Psoas muscle (tissue), 8 donors: ENCODE data around the gene ASAP2. TPM values are rescaled to one million over a fixed set of nuclear protein-coding genes. Genes with fewer than 3 reads are reported as not detected.
A peak's percentile ranks its signal among the peaks of the same experiment; 100 is the strongest.

ENCODE experiments used
- ATAC-seq, 4 donors: fragments of 200-7000 bp; cut with Tn5 transposase; one replicate each; pipeline ENCODE4 v1.9.1; 2020; ENCODE audit warnings: moderate library complexity in 3 of 4, mild to moderate bottlenecking in 2 of 4
- DNase-seq, 2 donors: peaks; one replicate each; pipeline ENCODE4 v3.0.0-alpha.2; 2020
- H3K27ac ChIP-seq: fragments of 200-600 bp; one replicate; pipeline ENCODE4 v1.8.0; 2022
- H3K27me3 ChIP-seq, 3 donors: fragments of 200-600 bp in 1 of 3; one replicate each; pipeline versions ENCODE4 v1.6.1 to v1.8.0; 2013 to 2022; ENCODE audit warnings: low read length in 2 of 3, mild to moderate bottlenecking in 2 of 3, moderate library complexity in 1 of 3; ENCODE audit not compliant: insufficient read depth in 3 of 3
- H3K36me3 ChIP-seq, 2 donors: fragments of 200-600 bp in 1 of 2; one replicate each; pipeline versions ENCODE4 v1.6.1 to v1.8.0; 2013 to 2022; ENCODE audit warnings: low read depth in 1 of 2, mild to moderate bottlenecking in 1 of 2, moderate library complexity in 1 of 2; ENCODE audit not compliant: insufficient read depth in 1 of 2
- H3K4me1 ChIP-seq: fragments of 200-600 bp; one replicate; pipeline ENCODE4 v1.8.0; 2022
- H3K4me3 ChIP-seq: fragments of 200-600 bp; one replicate; pipeline ENCODE4 v1.8.0; 2022; ENCODE audit warnings: mild to moderate bottlenecking
- H3K9me3 ChIP-seq: fragments of 200-600 bp; one replicate; pipeline ENCODE4 v1.8.0; 2022
- CTCF ChIP-seq: fragments of 200-600 bp; IDR thresholded peaks from one replicate; pipeline ENCODE4 v1.8.0; 2022; ENCODE audit warnings: antibody characterized with exemption
- WGBS, 3 donors: extraction: QIAGEN DNeasy Blood & Tissue Kit; methylation state at CpG; one replicate each; pipeline versions ENCODE4 v1.1.6 to v1.1.7; 2013; 5-methylcytosine and 5-hydroxymethylcytosine counted together
- intact Hi-C, 2 donors: fragments of 100-400 bp; cut with DNase I; formaldehyde crosslinking; loops; one replicate each; pipeline versions ENCODE4 v1.11.0 to v1.14.2; 2022
- polyA plus RNA-seq, 3 donors: library from polyadenylated mRNA; stranded (reverse); fragments of 200-250 nt; gene quantifications; one replicate each; pipeline ENCODE4 v1.2.3, GENCODE V29; 2013
- total RNA-seq, 4 donors: library from RNA; stranded (reverse); fragmentation: NEBNext Ultra II Directional in 2 of 4; extraction: Animal tissue kit (Norgen Biotek cat#: 25700) in 2 of 4; gene quantifications; one replicate each; pipeline versions ENCODE4 v1.2.1 to v1.2.4, GENCODE V29; 2021 to 2023
- donor health status: healthy with polysubstance abuse.
- donor health status: DM: no; HTN: no; CAD: no; lungs with moderate emphysema.
- donor health status: Bipolar disorder and iron deficiency.
- donor health status: healthy.
- donor health status: DM: yes; HTN: yes; CAD: no.
- donor health status: DM: no; HTN: no; CAD: no.
- donor health status: DM: no; HTN: no; CAD: no.
- donor health status: DM: yes; HTN: yes; CAD: no.

Gene ASAP2
- total and polyA plus RNA-seq, 7 donors, result 1.6 to 9.0 (median 3.3) TPM

GRCh38 chr2:9250498-9251153 is 44.0 kb downstream of the ASAP2 start:
- H3K4me3 ChIP-seq, result no peak overlapping the region
- DNase-seq (no peak), ATAC-seq (no peak)
- no peaks in the 10 kb centered on the region for H3K9me3 ChIP-seq
- H3K36me3 ChIP-seq, result no peaks in the 10 kb centered on the region
- H3K27ac ChIP-seq, result peak overlapping the region; percentile 46
- H3K4me1 ChIP-seq, result peaks cover 11% of the 10 kb centered on the region
- 82 to 86% (median 82%) methylated on average over 12 of the region's 12 CpGs for WGBS, 3 donors
- no peak for TF ChIP-seq CTCF
- H3K27me3 ChIP-seq, result no peaks in the 10 kb centered on the region
- intact Hi-C loops, result no loop called here

GRCh38 chr2:9251154-9252001 is 44.8 kb downstream of the ASAP2 start:
- Histone ChIP-seq H3K4me1 (peaks cover 11% of the 10 kb centered on the region), H3K27ac (peak overlapping the region; percentile 46), H3K36me3 (no peaks in the 10 kb centered on the region), H3K4me3 (no peak overlapping the region), H3K9me3 (no peaks in the 10 kb centered on the region), H3K27me3 (no peaks in the 10 kb centered on the region)
- DNase-seq, result peak; percentile 44 to 63
- intact Hi-C loops, result no loop called here
- peak; percentile 60 to 74 (median 72) for ATAC-seq
- TF ChIP-seq CTCF, result no peak
- WGBS, 3 donors, result 51 to 53% (median 52%) methylated on average over 16 of the region's 16 CpGs

- H3K4me1 ChIP-seq, result peaks cover 16% of the 10 kb centered on the region
- H3K27me3 ChIP-seq, result no peaks in the 10 kb centered on the region
- no peaks in the 10 kb centered on the region for H3K36me3 ChIP-seq
- ATAC-seq (peak in 3 of 4 donors; percentile 35 to 46 (median 36)), DNase-seq (no peak)
- WGBS, 3 donors, result 44 to 49% (median 46%) methylated on average over 5 of the region's 5 CpGs
- H3K9me3 ChIP-seq, result no peaks in the 10 kb centered on the region
- intact Hi-C loops, result no loop called here
- peak overlapping the region; percentile 30 for H3K27ac ChIP-seq
- no peak for TF ChIP-seq CTCF
- H3K4me3 ChIP-seq, result no peak overlapping the region
These were observed 45.4 kb downstream of the ASAP2 start for GRCh38 chr2:9252002-9252357.

- Histone ChIP-seq H3K27ac (no peak overlapping the region), H3K4me1 (peaks cover 18% of the 10 kb centered on the region), H3K36me3 (no peaks in the 10 kb centered on the region), H3K9me3 (no peaks in the 10 kb centered on the region), H3K4me3 (no peak overlapping the region), H3K27me3 (no peaks in the 10 kb centered on the region)
- intact Hi-C loops, result no loop called here
- ATAC-seq (no peak), DNase-seq (no peak)
- no peak for TF ChIP-seq CTCF
- WGBS, 3 donors, result 86 to 95% (median 89%) methylated on average over 4 of the region's 4 CpGs
These were observed 48.8 kb downstream of the ASAP2 start for GRCh38 chr2:9255416-9255815.
